Prostate gland (tissue), 2 donors: ENCODE measurements around the gene LMAN2.

Experiments used
- CTCF ChIP-seq, 4 experiments: fragments of 200-600 bp in 2 of 4; fragments of 450-650 bp in 2 of 4; sonication (generic) in 2 of 4; IDR thresholded peaks; 1 replicate in 3 of 4; 2 replicates in 1 of 4; pipeline ENCODE4 v1.5.1; 2016 to 2019; ENCODE audit warnings: antibody characterized with exemption in 4 of 4, mild to moderate bottlenecking in 2 of 4, moderate library complexity in 2 of 4
- POLR2A ChIP-seq: fragments of 450-650 bp; IDR thresholded peaks from one replicate; pipeline ENCODE4 v1.6.1; 2016; ENCODE audit warnings: antibody characterized with exemption, mild to moderate bottlenecking

DNA sequence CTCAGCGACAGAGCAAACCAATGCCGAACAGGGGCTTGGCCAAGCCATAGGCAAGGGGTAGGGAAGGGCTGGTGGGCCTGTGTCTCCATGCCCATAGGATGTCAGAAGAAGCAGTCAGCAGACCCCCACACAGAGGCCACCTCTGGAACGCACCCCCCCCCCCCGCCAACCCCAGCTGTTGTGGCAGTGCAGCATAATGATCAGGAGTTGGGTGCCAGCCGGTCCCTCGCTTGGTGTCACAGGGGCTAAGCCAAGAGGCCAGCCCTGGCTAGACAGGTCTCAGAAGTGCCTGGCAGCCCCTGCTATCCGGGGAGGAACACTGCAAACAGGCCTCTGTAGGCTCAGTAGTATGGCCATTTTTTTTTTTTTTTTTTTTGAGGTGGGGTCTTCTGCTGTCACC is 36.1 kb downstream of the LMAN2 start:
- no peak for TF ChIP-seq CTCF (IDR thresholded peaks at IDR 0.05)
- no peak for TF ChIP-seq POLR2A
